Smooth muscle cell (in vitro differentiated cells): ENCODE measurements around the gene TMEM184C. TPM values are rescaled to one million over a fixed set of nuclear protein-coding genes. Genes with fewer than 3 reads are reported as not detected.

Experiments
- DNase-seq: peaks from one replicate; lab custom pipeline; 2025; ENCODE audit not compliant: unreplicated experiment; lab: John Stamatoyannopoulos, UW
- H2AFZ ChIP-seq: fragments of 200-600 bp; sonication (generic); 2 replicates; pipeline ENCODE4 v1.6.0; 2016; ENCODE audit warnings: antibody characterized with exemption, low read depth, mild to moderate bottlenecking
- H3F3A ChIP-seq: fragments of 200-600 bp; sonication (generic); 2 replicates; pipeline ENCODE4 v1.6.0; 2017; ENCODE audit warnings: antibody characterized with exemption, low read depth
- H3K27ac ChIP-seq: fragments of 200-600 bp; sonication (generic); 2 replicates; pipeline ENCODE4 v1.5.1; 2016; ENCODE audit warnings: low read depth, mild to moderate bottlenecking
- H3K27me3 ChIP-seq: fragments of 200-600 bp; sonication (generic); 2 replicates; pipeline ENCODE4 v1.6.1; 2016; ENCODE audit warnings: low read depth, mild to moderate bottlenecking
- H3K36me3 ChIP-seq: fragments of 200-600 bp; sonication (generic); 2 replicates; pipeline ENCODE4 v1.5.1; 2016; ENCODE audit warnings: low read depth
- H3K4me1 ChIP-seq: fragments of 200-600 bp; sonication (generic); 2 replicates; pipeline ENCODE4 v1.5.1; 2016; ENCODE audit warnings: low read depth
- H3K4me2 ChIP-seq: fragments of 200-600 bp; sonication (generic); 2 replicates; pipeline ENCODE4 v1.6.0; 2016; ENCODE audit warnings: mild to moderate bottlenecking
- H3K4me3 ChIP-seq: fragments of 200-600 bp; sonication (generic); 2 replicates; pipeline ENCODE4 v1.5.1; 2016; ENCODE audit warnings: mild to moderate bottlenecking
- H3K79me2 ChIP-seq: fragments of 200-600 bp; sonication (generic); 2 replicates; pipeline ENCODE4 v1.6.0; 2016; ENCODE audit warnings: low read depth, mild to moderate bottlenecking
- H3K9ac ChIP-seq: fragments of 200-600 bp; sonication (generic); 2 replicates; pipeline ENCODE4 v1.6.0; 2016; ENCODE audit warnings: low read depth
- H3K9me3 ChIP-seq: fragments of 200-600 bp; sonication (generic); replicated peaks from 2 replicates; pipeline ENCODE4 v1.5.1; 2016; ENCODE audit warnings: low read depth
- H4K20me1 ChIP-seq: fragments of 200-600 bp; sonication (generic); 2 replicates; pipeline ENCODE4 v1.6.0; 2016; ENCODE audit warnings: low read depth
- WGBS: methylation state at CpG from one replicate; pipeline ENCODE4 v1.1.7; 2016; ENCODE audit warnings: low lambda C conversion rate; 5-methylcytosine and 5-hydroxymethylcytosine counted together
- polyA plus RNA-seq: library from polyadenylated mRNA; unstranded; fragments of >200 nt; fragmentation: Nextera tagmentation; extraction: Ambion mirVana; gene quantifications from 2 replicates; pipeline ENCODE4 v1.2.1, GENCODE V29; 2016
- total RNA-seq: library from RNA; depleted of rRNA; stranded (reverse); fragments of >200 nt; gene quantifications from 2 replicates; pipeline ENCODE4 v1.2.3, GENCODE V29; 2014
- TF ChIP-seq, protein P1 (sequence below): fragments of 200-600 bp; sonication (generic); IDR thresholded peaks from 2 replicates; pipeline ENCODE4 v1.5.1; 2017; ENCODE audit warnings: borderline replicate concordance, mild to moderate bottlenecking, antibody characterized with exemption; ENCODE audit not compliant: insufficient read depth, poor library complexity, severe bottlenecking

TMEM184C gene
- total and polyA plus RNA-seq, 2 experiments from 2014 or later = 21.6 to 33.2 TPM

DNA sequence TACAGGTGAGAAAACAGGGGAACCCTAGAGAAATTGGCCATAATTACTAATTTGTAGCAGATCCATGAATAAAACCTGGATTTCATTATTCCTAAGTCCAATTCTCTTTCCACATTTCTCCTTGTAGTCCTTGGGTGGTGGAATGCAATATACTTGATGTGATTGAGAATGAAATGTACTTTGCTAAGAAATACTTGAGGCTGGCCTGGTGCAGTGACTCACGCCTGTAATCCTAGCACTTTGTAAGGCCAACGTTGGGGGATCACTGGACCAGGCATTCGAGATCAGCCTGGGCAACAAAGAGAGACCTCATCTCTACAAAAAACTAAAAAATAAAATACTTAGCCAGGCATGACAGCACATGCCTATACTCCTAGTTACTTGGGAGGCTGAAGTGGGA is 15.9 kb downstream of the TMEM184C start:
- Histone ChIP-seq H3K4me2 (no peak overlapping the region), H4K20me1 (no peaks in the 10 kb centered on the region), H3K9ac (no peak overlapping the region), H3F3A (no peaks in the 10 kb centered on the region), H2AFZ (no peak overlapping the region), H3K36me3 (peaks cover 43% of the 10 kb centered on the region), H3K9me3 (no peaks in the 10 kb centered on the region), H3K4me3 (no peak overlapping the region), H3K27me3 (no peaks in the 10 kb centered on the region), H3K79me2 (no peaks in the 10 kb centered on the region), H3K27ac (peak overlapping the region; percentile 22), H3K4me1 (no peaks in the 10 kb centered on the region)
- WGBS = 50% methylated on average over 3 of the region's 3 CpGs
- TF ChIP-seq, protein P1, sequence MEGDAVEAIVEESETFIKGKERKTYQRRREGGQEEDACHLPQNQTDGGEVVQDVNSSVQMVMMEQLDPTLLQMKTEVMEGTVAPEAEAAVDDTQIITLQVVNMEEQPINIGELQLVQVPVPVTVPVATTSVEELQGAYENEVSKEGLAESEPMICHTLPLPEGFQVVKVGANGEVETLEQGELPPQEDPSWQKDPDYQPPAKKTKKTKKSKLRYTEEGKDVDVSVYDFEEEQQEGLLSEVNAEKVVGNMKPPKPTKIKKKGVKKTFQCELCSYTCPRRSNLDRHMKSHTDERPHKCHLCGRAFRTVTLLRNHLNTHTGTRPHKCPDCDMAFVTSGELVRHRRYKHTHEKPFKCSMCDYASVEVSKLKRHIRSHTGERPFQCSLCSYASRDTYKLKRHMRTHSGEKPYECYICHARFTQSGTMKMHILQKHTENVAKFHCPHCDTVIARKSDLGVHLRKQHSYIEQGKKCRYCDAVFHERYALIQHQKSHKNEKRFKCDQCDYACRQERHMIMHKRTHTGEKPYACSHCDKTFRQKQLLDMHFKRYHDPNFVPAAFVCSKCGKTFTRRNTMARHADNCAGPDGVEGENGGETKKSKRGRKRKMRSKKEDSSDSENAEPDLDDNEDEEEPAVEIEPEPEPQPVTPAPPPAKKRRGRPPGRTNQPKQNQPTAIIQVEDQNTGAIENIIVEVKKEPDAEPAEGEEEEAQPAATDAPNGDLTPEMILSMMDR = no peak
- no peak for DNase-seq

DNA sequence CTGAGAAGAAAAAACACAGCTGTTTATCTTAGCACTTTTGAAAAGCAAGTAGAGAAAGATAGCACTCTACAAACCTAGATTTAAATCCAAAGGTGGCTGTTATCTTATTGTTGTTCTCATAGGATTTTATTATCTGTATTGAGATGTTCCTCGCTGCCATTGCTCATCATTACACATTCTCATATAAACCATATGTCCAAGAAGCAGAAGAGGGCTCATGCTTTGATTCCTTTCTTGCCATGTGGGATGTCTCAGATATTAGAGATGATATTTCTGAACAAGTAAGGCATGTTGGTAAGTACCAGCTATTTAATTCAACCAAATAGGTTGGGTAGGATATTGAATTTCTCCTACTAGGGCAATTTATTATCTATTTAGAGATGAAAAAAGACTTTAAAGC is 16.4 kb downstream of the TMEM184C start:
- Histone ChIP-seq H4K20me1 (peaks cover 3% of the 10 kb centered on the region), H3K36me3 (peaks cover 48% of the 10 kb centered on the region), H3F3A (no peaks in the 10 kb centered on the region), H3K9ac (no peak overlapping the region), H3K79me2 (no peaks in the 10 kb centered on the region), H2AFZ (no peak overlapping the region), H3K9me3 (no peaks in the 10 kb centered on the region), H3K4me1 (no peaks in the 10 kb centered on the region), H3K27me3 (no peaks in the 10 kb centered on the region), H3K27ac (peak overlapping the region; percentile 22), H3K4me3 (no peak overlapping the region), H3K4me2 (no peak overlapping the region)
- WGBS = 93% methylated on average over 1 of the region's 1 CpG
- no peak for DNase-seq
- TF ChIP-seq, protein P1 = no peak

DNA sequence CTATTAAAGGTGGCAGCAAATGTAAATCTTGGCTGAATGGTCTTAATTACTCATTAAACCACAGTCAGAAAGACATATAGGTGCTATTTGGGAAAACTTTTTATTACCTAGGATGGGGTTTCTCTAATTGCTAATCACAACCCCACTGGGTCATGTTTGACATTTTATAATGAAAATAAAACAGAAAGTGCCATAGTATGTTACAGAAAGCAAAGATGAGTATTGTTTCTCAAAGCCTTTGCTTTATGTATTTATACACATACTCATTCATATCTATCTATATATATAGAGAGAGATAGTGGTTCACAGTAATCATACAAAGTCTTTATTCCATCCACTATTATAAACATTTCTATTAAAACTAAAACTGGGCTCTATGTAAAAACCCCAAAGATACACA is 18.2 kb downstream of the TMEM184C start:
- H3K4me2 ChIP-seq = no peak overlapping the region
- H3K27me3 ChIP-seq = no peaks in the 10 kb centered on the region
- H3K27ac ChIP-seq = no peak overlapping the region
- TF ChIP-seq, protein P1 = no peak
- H2AFZ ChIP-seq = no peak overlapping the region
- no peaks in the 10 kb centered on the region for H3F3A ChIP-seq
- DNase-seq = no peak
- H3K9ac ChIP-seq = no peak overlapping the region
- H3K36me3 ChIP-seq = peaks cover 46% of the 10 kb centered on the region
- no peaks in the 10 kb centered on the region for H3K9me3 ChIP-seq
- no peak overlapping the region for H3K4me3 ChIP-seq
- no peaks in the 10 kb centered on the region for H3K79me2 ChIP-seq
- H4K20me1 ChIP-seq = peaks cover 3% of the 10 kb centered on the region
- peaks cover 3% of the 10 kb centered on the region for H3K4me1 ChIP-seq

DNA sequence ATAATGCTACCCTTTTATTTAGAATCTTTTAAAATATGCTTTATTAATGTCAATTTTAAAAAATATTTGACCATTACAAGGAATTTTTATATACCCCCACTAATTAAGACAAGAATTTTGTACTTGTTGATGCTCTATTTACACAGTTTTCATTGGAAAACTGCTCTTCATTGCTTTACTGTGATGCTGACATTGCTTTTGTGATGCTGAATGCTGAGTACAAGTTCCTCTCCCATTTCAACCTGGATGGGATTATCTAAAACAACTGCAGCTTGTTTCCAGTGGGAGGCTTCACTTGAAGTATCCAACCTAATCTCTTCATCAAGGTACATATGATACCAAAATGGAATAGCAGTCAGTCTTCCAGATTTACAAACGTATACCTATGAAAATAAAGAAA is 21.2 kb downstream of the TMEM184C start:
- 76% methylated on average over 1 of the region's 1 CpG for WGBS
- H4K20me1 ChIP-seq = peaks cover 3% of the 10 kb centered on the region
- H3K36me3 ChIP-seq = peaks cover 32% of the 10 kb centered on the region
- peaks cover 3% of the 10 kb centered on the region for H3K4me1 ChIP-seq
- H3K27me3 ChIP-seq = no peaks in the 10 kb centered on the region
- no peak for DNase-seq
- no peaks in the 10 kb centered on the region for H3K9me3 ChIP-seq
- H3K4me3 ChIP-seq = no peak overlapping the region
- H3F3A ChIP-seq = no peaks in the 10 kb centered on the region
- H3K4me2 ChIP-seq = no peak overlapping the region
- H3K9ac ChIP-seq = no peak overlapping the region
- H3K79me2 ChIP-seq = no peaks in the 10 kb centered on the region
- TF ChIP-seq, protein P1 = no peak
- no peak overlapping the region for H3K27ac ChIP-seq
- H2AFZ ChIP-seq = no peak overlapping the region
